ENCODE results near the gene GOLGA6L7. TPM values are rescaled to one million over a fixed set of nuclear protein-coding genes. Genes with fewer than 3 reads are reported as not detected.
A peak's percentile ranks its signal among the peaks of the same experiment; 100 is the strongest.

The GOLGA6L7 gene
- total and polyA plus RNA-seq, 2 of the 8 experiments (the other 6 are each of a cell fraction or from before 2014, with no cell fraction given) = not detected

GRCh38 chr15:28888302-28888894, 40.0 kb upstream of the GOLGA6L7 start:
- WGBS, 2 experiments (ENCODE audit: extremely low coverage in 1 of 2, insufficient coverage in 1 of 2, insufficient read length in 1 of 2, insufficient replicate concordance in 2 of 2, low coverage in 1 of 2, low lambda C conversion rate in 2 of 2, missing lambda C conversion rate in 1 of 2) = 85% methylated on average over 16 of the region's 18 CpGs; no CpG with 5 or more reads in 1 of the 2 experiments
- Histone ChIP-seq H2BK120ac (replicated peaks; ENCODE audit: low read depth, low read length) (no peak overlapping the region), H2BK15ac (ENCODE audit: low read length) (no peak overlapping the region), H4K8ac (ENCODE audit: extremely low read depth, insufficient read depth, low read length) (no peak overlapping the region), H3K9me3 (ENCODE audit: insufficient read depth in 2 of 2, low read depth in 1 of 2, low read length in 1 of 2) (no peaks in the 10 kb centered on the region), H4K5ac (ENCODE audit: insufficient read length, low read depth, low read length) (no peak overlapping the region), H3K23ac (ENCODE audit: insufficient read length) (no peak overlapping the region), H2BK12ac (ENCODE audit: low read depth, low read length) (no peak overlapping the region), H3K79me1 (ENCODE audit: low read depth, low read length) (no peaks in the 10 kb centered on the region; the same call in 1 of the 2 replicates), H3K79me2 (ENCODE audit: control insufficient read depth in 1 of 2, insufficient read depth in 2 of 2, low read length in 2 of 2) (no peaks in the 10 kb centered on the region), H2AK5ac (ENCODE audit: low read depth, low read length) (0 out of 2 replicates have a peak overlapping the region, but pooled peaks have one; percentile 9), H3K4ac (replicated peaks; ENCODE audit: insufficient read length, low read depth, low read length) (no peak overlapping the region), H2BK5ac (ENCODE audit: low read depth, low read length) (no peak overlapping the region), H3K27me3 (replicated peaks in 1 of 4; ENCODE audit: control insufficient read depth in 3 of 4, extremely low read depth in 1 of 4, insufficient read depth in 3 of 4, low read length in 3 of 4) (peaks cover 7 to 34% (median 29%) of the 10 kb centered on the region in 4 experiments; a peak in 6 of 7 replicates), H3K23me2 (ENCODE audit: low read depth, low read length) (peaks cover 3% of the 10 kb centered on the region; the same call in 1 of the 2 replicates), H3K36me3 (ENCODE audit: control insufficient read depth in 2 of 4, insufficient read depth in 4 of 4, low read length in 3 of 4) (no peaks in the 10 kb centered on the region), H2BK20ac (ENCODE audit: low read length) (no peak overlapping the region), H3K4me3 (ENCODE audit: extremely low read depth in 1 of 4, insufficient read depth in 2 of 4, low read depth in 3 of 4, low read length in 4 of 4) (no peak overlapping the region), H3K18ac (ENCODE audit: extremely low read depth, low read length) (no peak overlapping the region), H3K9ac (replicated peaks in 1 of 4; ENCODE audit: extremely low read depth in 1 of 4, low read depth in 3 of 4, low read length in 3 of 4) (no peak overlapping the region), H2AFZ (ENCODE audit: low read length) (no peak overlapping the region), H3K27ac (ENCODE audit: low read depth, low read length) (no peak overlapping the region), H4K91ac (replicated peaks; ENCODE audit: insufficient read length, low read length) (no peak overlapping the region), H3K4me2 (ENCODE audit: insufficient read depth in 1 of 2, low read depth in 2 of 2, low read length in 2 of 2) (no peak overlapping the region), H4K20me1 (replicated peaks in 1 of 2; ENCODE audit: control insufficient read depth in 1 of 2, insufficient read depth in 2 of 2, low read length in 2 of 2) (no peaks in the 10 kb centered on the region), H3K56ac (replicated peaks; ENCODE audit: insufficient read length, low read depth, low read length) (no peak overlapping the region), H3K4me1 (replicated peaks in 1 of 4; ENCODE audit: control insufficient read depth in 3 of 4, insufficient read depth in 4 of 4, low read length in 3 of 4) (peaks cover 0 to 8% (median 4%) of the 10 kb centered on the region in 4 experiments; a peak in 4 of 7 replicates), H3K14ac (ENCODE audit: insufficient read length) (no peak overlapping the region)
- no peak for TF ChIP-seq EZH2 (IDR thresholded peaks at IDR 0.05; ENCODE audit: low read depth, low read length, severe bottlenecking)
- TF ChIP-seq POLR2AphosphoS5 (IDR thresholded peaks at IDR 0.05; ENCODE audit: low read depth, low read length) = no peak
- no peak for TF ChIP-seq BRCA1 (IDR thresholded peaks at IDR 0.05; ENCODE audit: low read depth, low read length)
- TF ChIP-seq NANOG (IDR thresholded peaks at IDR 0.05; ENCODE audit: insufficient read depth, low read depth, low read length, poor library complexity, severe bottlenecking) = no peak
- no peak for TF ChIP-seq SP1 (IDR thresholded peaks at IDR 0.05; ENCODE audit: low read depth, low read length)
- no peak for TF ChIP-seq HDAC2 (IDR thresholded peaks at IDR 0.05; ENCODE audit: borderline replicate concordance in 1 of 2, low read depth in 2 of 2, low read length in 2 of 2)
- TF ChIP-seq CEBPB (IDR thresholded peaks at IDR 0.05; ENCODE audit: low read depth, low read length) = no peak
- no peak for TF ChIP-seq NRF1 (IDR thresholded peaks at IDR 0.05; ENCODE audit: low read depth, low read length)
- no peak for TF ChIP-seq KDM5A (IDR thresholded peaks at IDR 0.05; ENCODE audit: low read length)
- no peak for TF ChIP-seq MAX (IDR thresholded peaks at IDR 0.05)
- no peak for TF ChIP-seq JUND (IDR thresholded peaks at IDR 0.05; ENCODE audit: low read length)
- no peak for TF ChIP-seq SP4 (IDR thresholded peaks at IDR 0.05; ENCODE audit: low read length)
- no peak for TF ChIP-seq FOSL1 (IDR thresholded peaks at IDR 0.05; ENCODE audit: insufficient read depth, low read depth, low read length)
- CTCF ChIA-PET (ENCODE audit: partially characterized antibody) = interaction anchor here (0.7 to 2.2 kb wide), 5 partner anchors 14 to 87 kb away, joined by 3 to 11 read pairs (median 4); no protein-coding TSS in a partner anchor
- DNase-seq (ENCODE audit: low read depth in 1 of 2, low spot score in 2 of 2) (no peak), FAIRE-seq (no peak)
- POLR2A ChIA-PET (ENCODE audit: partially characterized antibody) = interaction anchor here (1.2 kb wide), 1 partner anchor 9 kb away, joined by 3 read pairs; no protein-coding TSS in a partner anchor
